Endothelial cell of umbilical vein (primary cell): ENCODE measurements around the gene GSG1L. TPM values are rescaled to one million over a fixed set of nuclear protein-coding genes. Genes with fewer than 3 reads are reported as not detected.

Experiments
- BruUV-seq: library from RNA; stranded (reverse); fragments of 400-500 nt; replicated peaks from 2 replicates; lab custom pipeline; 2021; lab: Mats Ljungman, UMichigan
- CTCF ChIA-PET: fragments of 300-600, 350-600 bp; sonication (Branson Sonifier 250); formaldehyde crosslinking; loops from one replicate; lab custom pipeline; 2021; ENCODE audit warnings: antibody characterized with exemption, inconsistent platforms; lab: Charles Lee
- POLR2A ChIA-PET: fragments of 300-600, 350-600 bp; sonication (Branson Sonifier 250); formaldehyde crosslinking; loops from one replicate; lab custom pipeline; 2021; ENCODE audit warnings: antibody characterized with exemption, inconsistent platforms; lab: Charles Lee
- DNase-seq: peaks from one replicate; pipeline ENCODE4 v3.0.0-alpha.2; 2011; ENCODE audit warnings: low read depth, low spot score
- FAIRE-seq: peaks from 2 replicates; lab custom pipeline; 2011; peaks lifted over from hg19 to GRCh38; lab: Jason Lieb, UNC
- H2AFZ ChIP-seq: 2 replicates; pipeline ENCODE4 v1.6.0; 2012; ENCODE audit warnings: low read depth, low read length, control low read depth, inconsistent platforms
- H3K27ac ChIP-seq: 2 replicates; pipeline ENCODE4 v1.5.1; 2011; ENCODE audit warnings: low read depth, mild to moderate bottlenecking, control low read depth, low read length, moderate library complexity; ENCODE audit not compliant: insufficient read depth
- H3K27me3 ChIP-seq, 2 experiments: 2 replicates each; pipeline versions ENCODE4 v1.6.0 to v1.6.1; 2011; ENCODE audit warnings: low read length in 2 of 2, mixed read lengths in 1 of 2; ENCODE audit not compliant: control insufficient read depth in 2 of 2, insufficient read depth in 2 of 2
- H3K36me3 ChIP-seq, 2 experiments: 2 replicates in 1 of 2; 3 replicates in 1 of 2; pipeline ENCODE4 v1.5.1; 2011; ENCODE audit warnings: low read length in 2 of 2, mild to moderate bottlenecking in 1 of 2, moderate library complexity in 1 of 2; ENCODE audit not compliant: control insufficient read depth in 2 of 2, insufficient read depth in 2 of 2; ENCODE audit errors: extremely low read depth in 1 of 2
- H3K4me1 ChIP-seq: 3 replicates; pipeline ENCODE4 v1.5.1; 2011; ENCODE audit warnings: mild to moderate bottlenecking, low read length; ENCODE audit not compliant: control insufficient read depth, insufficient read depth; ENCODE audit errors: extremely low read depth
- H3K4me2 ChIP-seq: 2 replicates; pipeline ENCODE4 v1.6.1; 2011; ENCODE audit warnings: low read length, control low read depth, mixed read lengths; ENCODE audit not compliant: insufficient read depth
- H3K4me3 ChIP-seq, 3 experiments: fragments of 200-600 bp in 1 of 3; sonication (generic), shearing (Covaris generic) in 1 of 3; replicated peaks in 1 of 3; 2 replicates each; pipeline ENCODE4 v1.5.1; 2011 to 2016; ENCODE audit warnings: control low read depth in 3 of 3, low read length in 3 of 3, mild to moderate bottlenecking in 2 of 3, inconsistent platforms in 1 of 3, low read depth in 1 of 3, moderate library complexity in 1 of 3; ENCODE audit not compliant: insufficient read depth in 1 of 3
- H3K79me2 ChIP-seq: 2 replicates; pipeline ENCODE4 v1.6.0; 2012; ENCODE audit warnings: low read length, inconsistent platforms; ENCODE audit not compliant: control insufficient read depth, insufficient read depth
- H3K9ac ChIP-seq: replicated peaks from 2 replicates; pipeline ENCODE3; 2011; ENCODE audit warnings: low read length, control low read depth; ENCODE audit not compliant: insufficient read depth; ENCODE audit errors: extremely low read depth
- H3K9me1 ChIP-seq: replicated peaks from 3 replicates; pipeline ENCODE4 v1.6.0; 2011; ENCODE audit warnings: mild to moderate bottlenecking, low read length; ENCODE audit not compliant: control insufficient read depth, insufficient read depth; ENCODE audit errors: extremely low read depth
- H3K9me3 ChIP-seq: replicated peaks from 2 replicates; pipeline ENCODE4 v1.5.1; 2012; ENCODE audit warnings: low read length, inconsistent platforms; ENCODE audit not compliant: control insufficient read depth, insufficient read depth
- H4K20me1 ChIP-seq: replicated peaks from 2 replicates; pipeline ENCODE3; 2011; ENCODE audit warnings: mild to moderate bottlenecking, low read length; ENCODE audit not compliant: control insufficient read depth, insufficient read depth; ENCODE audit errors: extremely low read depth
- CTCF ChIP-seq, 2 donors: IDR thresholded peaks; 1 replicate in 1 of 2; 2 replicates in 1 of 2; pipeline ENCODE4 v1.5.1; 2011; ENCODE audit warnings: low read length in 2 of 2, mild to moderate bottlenecking in 2 of 2, moderate library complexity in 2 of 2, control low read depth in 1 of 2, inconsistent platforms in 1 of 2, low read depth in 1 of 2; ENCODE audit not compliant: insufficient read depth in 1 of 2; ENCODE audit errors: extremely low read depth in 1 of 2
- EZH2 ChIP-seq: IDR thresholded peaks from 2 replicates; pipeline ENCODE4 v1.6.1; 2012; ENCODE audit warnings: borderline replicate concordance, low read depth, mild to moderate bottlenecking, moderate library complexity, low read length, inconsistent platforms; ENCODE audit not compliant: severe bottlenecking
- FOS ChIP-seq: IDR thresholded peaks from 2 replicates; pipeline ENCODE4 v1.6.1; 2011; ENCODE audit warnings: mild to moderate bottlenecking, low read length, moderate library complexity, borderline replicate concordance; ENCODE audit not compliant: insufficient read depth
- GATA2 ChIP-seq: IDR thresholded peaks from 2 replicates; pipeline ENCODE4 v1.7.0; 2011; ENCODE audit warnings: low read depth, mild to moderate bottlenecking, moderate library complexity, mixed read lengths, low read length; ENCODE audit not compliant: insufficient read length, insufficient read depth
- JUN ChIP-seq: IDR thresholded peaks from 2 replicates; pipeline ENCODE4 v1.6.1; 2011; ENCODE audit warnings: borderline replicate concordance, low read depth; ENCODE audit not compliant: insufficient read length, insufficient read depth
- MAX ChIP-seq: IDR thresholded peaks from 2 replicates; pipeline ENCODE4 v1.6.1; 2011; ENCODE audit not compliant: insufficient read depth, insufficient read length
- MYC ChIP-seq: IDR thresholded peaks from one replicate; pipeline ENCODE4 v1.6.1; 2011; ENCODE audit warnings: mild to moderate bottlenecking, low read depth, low read length
- POLR2A ChIP-seq: IDR thresholded peaks from 2 replicates; pipeline ENCODE4 v1.6.1; 2012; ENCODE audit warnings: low read depth, mild to moderate bottlenecking, control low read depth, low read length
- POLR2AphosphoS5 ChIP-seq: IDR thresholded peaks from 2 replicates; pipeline ENCODE4 v1.6.1; 2012; ENCODE audit warnings: low read depth, mild to moderate bottlenecking, control low read depth, low read length, moderate library complexity; ENCODE audit not compliant: insufficient read depth
- dilution Hi-C: fragments of 300-500 bp; cut with MboI; formaldehyde crosslinking; loops from one replicate; pipeline ENCODE4 v1.15.0; 2019; ENCODE audit warnings: low sequenced_read_pairs; ENCODE audit not compliant: extremely low pct_ligation_motif_present
- intact Hi-C: fragments of 100-400 bp; cut with micrococcal nuclease; formaldehyde crosslinking; loops from one replicate; pipeline ENCODE4 v1.10.0; 2022
- polyA plus RNA-seq, 4 experiments: library from polyadenylated mRNA; depleted of rRNA in 3 of 4; stranded (reverse) in 3 of 4; unstranded in 1 of 4; fragments of >200 nt; gene quantifications; 2 replicates each; pipeline versions ENCODE4 v1.2.1 to v1.2.3, GENCODE V29; 2011 to 2012; ENCODE audit warnings: missing spikeins in 1 of 4
- total RNA-seq: library from RNA; stranded (reverse); gene quantifications from 2 replicates; pipeline ENCODE4 v1.2.3, GENCODE V29; 2021

Gene GSG1L
- total and polyA plus RNA-seq, 2 donors (not counting 3 experiments of a cell fraction or from before 2014, with no cell fraction given), result 0.06 TPM; not detected in 1

GRCh38 chr16:27880287-27880686 is 183.2 kb downstream of the GSG1L start:
- no peak overlapping the region for H3K27ac ChIP-seq
- FAIRE-seq, result no peak

More at GRCh38 chr16:27880287-27880686, 183.2 kb downstream of the GSG1L start:
- no peak for TF ChIP-seq EZH2
- no peak for TF ChIP-seq POLR2A
- TF ChIP-seq FOS, result no peak
- no peak for TF ChIP-seq JUN
- TF ChIP-seq MYC, result no peak
- no peak for TF ChIP-seq GATA2
- no peak for TF ChIP-seq MAX
- TF ChIP-seq CTCF (IDR thresholded peaks at IDR 0.05; ENCODE audit: extremely low read depth in 1 of 2, insufficient read depth in 1 of 2, low read depth in 1 of 2, low read length in 2 of 2), result no peak
- TF ChIP-seq POLR2AphosphoS5, result no peak
- dilution Hi-C loops, result no loop called here
- POLR2A ChIA-PET, result interaction anchor here (0.7 kb wide), 1 partner anchor 13 kb away, joined by 3 read pairs; no protein-coding TSS in a partner anchor
- Histone ChIP-seq H4K20me1 (no peaks in the 10 kb centered on the region), H3K27me3 (no peaks in the 10 kb centered on the region), H3K9ac (no peak overlapping the region), H3K4me2 (no peak overlapping the region), H3K79me2 (no peaks in the 10 kb centered on the region), H3K4me3 (no peak overlapping the region), H3K36me3 (no peaks in the 10 kb centered on the region), H3K9me3 (no peaks in the 10 kb centered on the region), H3K9me1 (no peaks in the 10 kb centered on the region), H3K4me1 (no peaks in the 10 kb centered on the region), H2AFZ (no peak overlapping the region)
- no peak for DNase-seq
- CTCF ChIA-PET, result interaction anchor here (0.7 kb wide), 1 partner anchor 92 kb away, joined by 3 read pairs; no protein-coding TSS in a partner anchor
- intact Hi-C loops, result no loop called here
- no TSS peak for BruUV-seq
